ENCODE data around the gene PROZ. TPM values are rescaled to one million over a fixed set of nuclear protein-coding genes. Genes with fewer than 3 reads are reported as not detected.

PROZ gene
- polyA plus RNA-seq, 1 of the 3 experiments (the other 2 are of a cell fraction), result not detected

- H3F3A ChIP-seq (replicated peaks; ENCODE audit: insufficient read depth), result no peaks in the 10 kb centered on the region
- 74% methylated on average over 12 of the region's 12 CpGs for WGBS (ENCODE audit: low lambda C conversion rate)
- ChIA-PET POLR2A (no interaction called here), CTCF (interaction anchor here (0.7 to 1.4 kb wide), 2 partner anchors 21 to 209 kb away, joined by 3 to 4 read pairs; no protein-coding TSS in a partner anchor)
- no peak overlapping the region for H3K4me2 ChIP-seq
- no peaks in the 10 kb centered on the region for H3K4me1 ChIP-seq (ENCODE audit: control insufficient read depth in 1 of 2, insufficient read depth in 2 of 2, low read depth in 1 of 2, low read length in 1 of 2)
- H3K79me2 ChIP-seq (ENCODE audit: insufficient read depth), result no peaks in the 10 kb centered on the region
- H3K4me3 ChIP-seq (ENCODE audit: low read depth in 2 of 2, low read length in 1 of 2), result no peak overlapping the region
- H2AFZ ChIP-seq (ENCODE audit: low read depth), result no peak overlapping the region
- no peaks in the 10 kb centered on the region for H3K27me3 ChIP-seq (ENCODE audit: insufficient read depth)
- H3K9me3 ChIP-seq, result no peaks in the 10 kb centered on the region
- H3K36me3 ChIP-seq (replicated peaks in 1 of 2; ENCODE audit: control insufficient read depth in 1 of 2, insufficient read depth in 2 of 2, low read length in 1 of 2), result no peaks in the 10 kb centered on the region
- no peaks in the 10 kb centered on the region for H4K20me1 ChIP-seq (ENCODE audit: insufficient read depth)
- TF ChIP-seq POLR2AphosphoS5 (IDR thresholded peaks at IDR 0.05; ENCODE audit: low read depth, low read length), result no peak
- TF ChIP-seq NFIC (IDR thresholded peaks at IDR 0.05; ENCODE audit: borderline replicate concordance), result no peak
- no peak for TF ChIP-seq CHD2 (IDR thresholded peaks at IDR 0.05; ENCODE audit: low read length, partially characterized antibody)
- TF ChIP-seq IRF3 (IDR thresholded peaks at IDR 0.05; ENCODE audit: low read depth, low read length), result no peak
- no peak for TF ChIP-seq REST (IDR thresholded peaks at IDR 0.05; ENCODE audit: low read depth, low read length)
- no peak for TF ChIP-seq TCF12 (IDR thresholded peaks at IDR 0.05)
- TF ChIP-seq JUND (IDR thresholded peaks at IDR 0.05), result no peak
- no peak for TF ChIP-seq MEF2A (IDR thresholded peaks at IDR 0.05; ENCODE audit: borderline replicate concordance, low read depth)
- DNase-seq, result no peak
- no peak overlapping the region for H3K27ac ChIP-seq (ENCODE audit: low read depth in 2 of 2, low read length in 1 of 2)
- no peak overlapping the region for H3K9ac ChIP-seq
- no peaks in the 10 kb centered on the region for H3K9me2 ChIP-seq
These were observed 13.0 kb upstream of the PROZ start for GRCh38 chr13:113145496-113145895.

- CTCF ChIA-PET, result interaction anchor here (0.7 to 1.4 kb wide), 2 partner anchors 21 to 210 kb away, joined by 3 to 4 read pairs; no protein-coding TSS in a partner anchor
- DNase-seq, result no peak
- no peaks in the 10 kb centered on the region for H3K9me3 ChIP-seq
- H3K4me1 ChIP-seq (ENCODE audit: control insufficient read depth in 1 of 2, insufficient read depth in 2 of 2, low read depth in 1 of 2, low read length in 1 of 2), result no peaks in the 10 kb centered on the region
- no peaks in the 10 kb centered on the region for H3K79me2 ChIP-seq (ENCODE audit: insufficient read depth)
- no peak overlapping the region for H3K9ac ChIP-seq
- H3K27me3 ChIP-seq (ENCODE audit: insufficient read depth), result no peaks in the 10 kb centered on the region
- no peaks in the 10 kb centered on the region for H4K20me1 ChIP-seq (ENCODE audit: insufficient read depth)
- no peak overlapping the region for H3K27ac ChIP-seq (ENCODE audit: low read depth in 2 of 2, low read length in 1 of 2)
- H3K9me2 ChIP-seq, result no peaks in the 10 kb centered on the region
- no peak overlapping the region for H3K4me3 ChIP-seq (ENCODE audit: low read depth in 2 of 2, low read length in 1 of 2)
- H2AFZ ChIP-seq (ENCODE audit: low read depth), result no peak overlapping the region
- POLR2A ChIA-PET, result no interaction called here
- whole genome bisulfite sequencing (ENCODE audit: low lambda C conversion rate), result 69% methylated on average over 14 of the region's 15 CpGs
- H3F3A ChIP-seq (replicated peaks; ENCODE audit: insufficient read depth), result no peaks in the 10 kb centered on the region
- H3K4me2 ChIP-seq, result no peak overlapping the region
- no peaks in the 10 kb centered on the region for H3K36me3 ChIP-seq (replicated peaks in 1 of 2; ENCODE audit: control insufficient read depth in 1 of 2, insufficient read depth in 2 of 2, low read length in 1 of 2)
- no peak for TF ChIP-seq EP300 (IDR thresholded peaks at IDR 0.05; ENCODE audit: borderline replicate concordance in 1 of 2, low read depth in 1 of 2, low read length in 1 of 2)
- no peak for TF ChIP-seq SIN3A (IDR thresholded peaks at IDR 0.05; ENCODE audit: borderline replicate concordance, low read depth, low read length)
- TF ChIP-seq JUND (IDR thresholded peaks at IDR 0.05), result no peak
- TF ChIP-seq TAF1 (IDR thresholded peaks at IDR 0.05; ENCODE audit: borderline replicate concordance, low read depth, low read length), result no peak
- no peak for TF ChIP-seq SMC3 (IDR thresholded peaks at IDR 0.05; ENCODE audit: low read depth, low read length)
- TF ChIP-seq RCOR1 (IDR thresholded peaks at IDR 0.05; ENCODE audit: low read length), result no peak
- TF ChIP-seq REST (IDR thresholded peaks at IDR 0.05; ENCODE audit: low read depth, low read length), result no peak
- TF ChIP-seq NFIC (IDR thresholded peaks at IDR 0.05; ENCODE audit: borderline replicate concordance), result no peak
- TF ChIP-seq GATA2 (CRISPR knock-in tag; IDR thresholded peaks at IDR 0.05), result no peak
- TF ChIP-seq FOXJ3 (CRISPR knock-in tag; IDR thresholded peaks at IDR 0.05), result no peak
- no peak for TF ChIP-seq TEAD4 (IDR thresholded peaks at IDR 0.05; ENCODE audit: borderline replicate concordance, insufficient read depth)
- no peak for TF ChIP-seq MXI1 (IDR thresholded peaks at IDR 0.05; ENCODE audit: low read depth, low read length)
- no peak for TF ChIP-seq PBX3 (IDR thresholded peaks at IDR 0.05)
These were observed 12.4 kb upstream of the PROZ start for GRCh38 chr13:113145911-113146598.

Measured in SK-N-SH (cell line).